ENCODE data around the gene EIF1AD.
A peak's percentile ranks its signal among the peaks of the same experiment; 100 is the strongest.
"Not testable (repeated sequence)": the region's sequence is repeated elsewhere in the genome, so short reads cannot be mapped to it uniquely, and the experiment has no call there.

The EIF1AD gene

DNA sequence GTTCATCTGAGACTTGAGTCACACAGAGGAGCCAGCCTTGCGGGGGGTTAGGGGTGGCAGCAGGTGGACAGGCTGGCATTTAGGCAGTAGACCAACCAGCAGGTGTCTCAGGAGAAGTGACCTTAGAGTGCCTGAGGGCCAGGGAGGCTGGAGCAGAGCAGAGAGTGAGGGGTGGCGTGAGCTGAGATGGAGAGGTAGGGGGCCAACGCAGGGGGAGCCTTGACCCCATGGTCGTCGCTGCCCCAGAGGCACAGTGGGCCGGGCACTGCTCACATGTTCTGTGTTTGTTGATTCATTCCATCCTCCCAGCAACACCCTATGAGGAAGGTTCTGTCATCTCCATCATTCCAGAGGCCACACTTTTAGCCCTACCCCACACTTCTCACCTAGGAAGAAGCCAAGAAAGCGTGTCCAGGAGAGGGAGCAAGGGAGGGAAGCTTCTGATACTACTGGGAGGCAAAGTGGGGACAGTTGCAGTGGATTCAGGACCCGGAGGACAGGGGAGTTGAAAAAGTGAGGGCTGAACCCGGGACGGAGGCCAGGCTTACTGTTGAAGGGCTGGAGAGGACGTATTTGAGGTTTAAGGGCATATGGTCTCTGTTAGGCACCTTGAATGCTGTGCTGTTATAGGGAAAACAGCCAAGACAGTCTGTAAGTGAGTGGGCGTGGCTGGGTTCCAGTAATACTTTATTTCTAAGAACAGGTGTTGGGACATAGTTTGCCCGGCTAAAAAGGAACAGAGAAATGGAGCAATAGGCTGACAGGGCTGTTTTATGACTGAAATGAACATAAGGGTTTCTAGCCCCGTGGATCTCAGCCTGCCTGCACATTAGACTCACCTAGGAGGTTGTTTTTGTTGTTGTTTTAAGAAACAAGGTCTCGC is 33.1 kb downstream of the EIF1AD start:
- DNase-seq (ENCODE audit: low read depth in 2 of 2), result no peak

DNA sequence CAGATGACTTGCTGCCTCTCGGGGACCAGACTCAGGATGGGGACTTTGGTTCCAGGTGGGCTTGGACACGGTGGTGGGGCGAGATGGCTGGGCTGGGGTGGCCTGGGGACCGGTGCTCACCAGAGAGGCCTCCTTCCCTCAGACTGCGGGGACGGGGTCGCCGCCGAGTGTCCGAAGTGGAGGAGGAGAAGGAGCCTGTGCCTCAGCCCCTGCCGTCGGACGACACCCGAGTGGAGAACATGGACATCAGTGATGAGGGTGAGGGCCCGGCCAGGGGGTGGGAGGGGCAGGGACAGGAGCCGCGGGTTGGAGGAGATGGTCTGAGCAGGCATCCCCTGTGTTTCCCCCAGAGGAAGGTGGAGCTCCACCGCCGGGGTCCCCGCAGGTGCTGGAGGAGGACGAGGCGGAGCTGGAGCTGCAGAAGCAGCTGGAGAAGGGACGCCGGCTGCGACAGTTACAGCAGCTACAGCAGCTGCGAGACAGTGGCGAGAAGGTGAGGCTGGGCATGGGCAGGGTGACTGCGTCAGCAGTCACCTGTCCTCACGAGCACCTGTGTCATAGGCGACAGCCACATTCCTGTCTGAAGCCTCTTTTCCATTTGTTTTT is 34.5 kb downstream of the EIF1AD start:
- DNase-seq (ENCODE audit: low read depth in 2 of 2), result no peak

DNA sequence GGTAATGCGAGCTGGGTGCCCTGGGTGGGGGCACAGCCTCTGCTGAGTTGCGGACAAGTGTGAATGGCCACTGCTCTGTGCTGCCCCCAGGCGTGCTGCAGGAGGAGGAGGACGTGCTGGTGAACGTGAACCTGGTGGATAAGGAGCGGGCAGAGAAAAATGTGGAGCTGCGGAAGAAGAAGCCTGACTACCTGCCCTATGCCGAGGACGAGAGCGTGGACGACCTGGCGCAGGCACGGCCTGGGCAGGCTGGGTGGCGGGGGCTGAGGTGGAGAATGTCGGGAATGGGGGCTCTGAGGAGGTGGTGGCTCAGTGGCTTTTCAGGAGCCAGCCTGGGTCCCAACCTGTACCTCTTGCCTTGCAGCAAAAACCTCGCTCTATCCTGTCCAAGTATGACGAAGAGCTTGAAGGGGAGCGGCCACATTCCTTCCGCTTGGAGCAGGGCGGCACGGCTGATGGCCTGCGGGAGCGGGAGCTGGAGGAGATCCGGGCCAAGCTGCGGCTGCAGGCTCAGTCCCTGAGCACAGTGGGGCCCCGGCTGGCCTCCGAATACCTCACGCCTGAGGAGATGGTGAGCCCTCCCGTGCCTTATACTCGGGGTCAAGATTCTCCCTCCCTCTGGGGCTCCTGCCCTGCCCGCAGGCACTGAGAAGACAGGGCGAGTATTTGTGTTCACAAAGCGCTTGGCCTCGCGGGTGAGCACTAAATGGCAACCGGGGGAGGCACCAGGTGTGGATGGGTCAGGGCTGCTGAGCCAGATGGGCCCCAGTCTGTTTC is 35.8 kb downstream of the EIF1AD start:
- no peak for DNase-seq (ENCODE audit: low read depth in 2 of 2)

DNA sequence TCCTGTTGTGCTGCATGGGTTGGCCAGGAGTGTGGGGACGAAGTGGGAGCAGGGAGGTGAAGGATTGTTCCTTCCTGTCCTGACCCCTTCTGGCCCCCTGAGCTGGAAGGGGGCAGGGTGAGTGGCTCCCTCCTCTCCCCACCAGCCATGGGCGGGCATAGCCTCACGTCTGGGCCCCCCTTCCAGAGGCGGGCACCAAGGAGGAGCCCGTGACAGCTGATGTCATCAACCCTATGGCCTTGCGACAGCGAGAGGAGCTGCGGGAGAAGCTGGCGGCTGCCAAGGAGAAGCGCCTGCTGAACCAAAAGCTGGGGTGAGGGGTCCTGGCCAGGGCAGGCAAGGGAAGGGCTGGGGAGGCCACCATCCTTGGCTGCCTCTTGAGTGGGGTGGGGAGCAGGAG is 37.1 kb downstream of the EIF1AD start:
- DNase-seq (ENCODE audit: low read depth in 2 of 2), result no peak

DNA sequence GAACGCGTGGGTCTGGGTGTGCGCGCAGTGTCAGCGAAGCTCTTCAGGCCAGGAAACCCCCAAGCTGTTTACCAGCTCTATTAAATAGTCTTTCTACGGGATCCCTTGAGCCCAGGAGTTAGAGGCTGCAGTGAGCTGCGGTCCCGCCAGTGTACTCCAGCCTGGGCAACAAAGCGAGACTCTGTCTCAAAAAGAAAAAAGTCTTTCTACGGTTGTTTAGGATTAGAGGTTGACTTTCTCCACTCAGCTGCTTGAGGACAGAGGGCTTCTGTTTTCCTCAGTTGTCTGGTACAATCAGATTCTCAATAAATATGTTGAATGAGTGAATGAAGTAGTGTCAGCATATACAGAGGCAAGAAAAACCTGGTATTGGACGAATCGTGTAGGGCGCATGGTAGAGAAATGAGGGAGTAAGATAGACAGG is 39.8 kb downstream of the EIF1AD start:
- DNase-seq (ENCODE audit: low read depth in 2 of 2), result no peak

DNA sequence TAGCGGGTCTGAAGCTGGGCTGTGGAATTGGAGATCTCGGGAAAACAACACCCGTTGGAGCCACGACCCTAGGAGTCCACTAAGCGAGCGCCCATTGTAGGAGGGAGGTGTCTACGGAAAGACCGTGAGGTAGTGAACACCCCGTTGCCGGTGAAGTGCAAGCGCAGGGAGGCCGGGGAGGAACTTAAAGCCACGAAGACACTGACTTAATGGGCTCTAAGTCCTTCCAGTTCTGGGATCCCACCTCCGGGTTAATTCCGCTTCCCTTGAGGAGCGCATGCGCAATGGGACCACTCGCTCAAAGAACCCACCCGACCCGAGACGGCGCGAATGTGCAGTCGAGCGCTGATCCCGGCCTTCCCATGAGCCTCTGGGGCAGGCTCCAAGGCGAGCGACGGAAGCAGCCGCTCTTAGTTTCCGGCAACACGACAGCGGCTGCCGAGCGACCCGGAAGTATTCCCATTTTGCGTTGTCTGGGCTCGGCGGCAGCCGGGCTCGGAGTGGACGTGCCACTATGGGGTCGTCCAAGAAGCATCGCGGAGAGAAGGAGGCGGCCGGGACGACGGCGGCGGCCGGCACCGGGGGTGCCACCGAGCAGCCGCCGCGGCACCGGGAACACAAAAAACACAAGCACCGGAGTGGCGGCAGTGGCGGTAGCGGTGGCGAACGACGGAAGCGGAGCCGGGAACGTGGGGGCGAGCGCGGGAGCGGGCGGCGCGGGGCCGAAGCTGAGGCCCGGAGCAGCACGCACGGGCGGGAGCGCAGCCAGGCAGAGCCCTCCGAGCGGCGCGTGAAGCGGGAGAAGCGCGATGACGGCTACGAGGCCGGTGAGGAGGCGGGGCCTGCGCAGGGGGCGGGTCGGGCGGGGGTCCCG is 40.5 kb downstream of the EIF1AD start, which contains the start of gene SART1:
Gene SART1, plus strand, starts transcription at position 468 of the 874 bp plus-strand sequence. Its CDS starts 47 bp downstream, at position 515.
- DNase-seq (ENCODE audit: low read depth in 2 of 2), result peak; percentile 90 to 96

DNA sequence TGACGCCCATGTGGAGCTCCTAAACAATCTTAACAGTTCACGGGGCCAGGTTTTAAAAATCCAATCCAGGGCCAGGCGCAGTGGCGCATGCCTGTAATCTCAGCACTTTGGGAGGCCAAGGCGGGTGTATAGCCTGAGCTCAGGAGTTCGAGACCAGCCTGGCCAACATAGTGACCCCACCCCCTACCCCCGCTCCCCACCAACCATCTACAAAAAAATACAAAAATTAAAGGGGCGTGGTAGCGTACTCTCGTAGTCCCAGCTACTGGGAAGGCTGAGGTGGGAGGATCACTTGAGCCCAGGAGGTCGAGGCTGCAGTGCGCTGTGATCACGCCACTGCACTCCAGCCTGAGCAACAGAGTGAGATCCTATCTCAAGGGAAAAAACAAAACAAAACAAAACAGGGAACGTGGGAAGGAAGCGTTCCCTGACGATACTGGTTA is 41.1 kb downstream of the EIF1AD start:
- DNase-seq (ENCODE audit: low read depth in 2 of 2), result no peak

DNA sequence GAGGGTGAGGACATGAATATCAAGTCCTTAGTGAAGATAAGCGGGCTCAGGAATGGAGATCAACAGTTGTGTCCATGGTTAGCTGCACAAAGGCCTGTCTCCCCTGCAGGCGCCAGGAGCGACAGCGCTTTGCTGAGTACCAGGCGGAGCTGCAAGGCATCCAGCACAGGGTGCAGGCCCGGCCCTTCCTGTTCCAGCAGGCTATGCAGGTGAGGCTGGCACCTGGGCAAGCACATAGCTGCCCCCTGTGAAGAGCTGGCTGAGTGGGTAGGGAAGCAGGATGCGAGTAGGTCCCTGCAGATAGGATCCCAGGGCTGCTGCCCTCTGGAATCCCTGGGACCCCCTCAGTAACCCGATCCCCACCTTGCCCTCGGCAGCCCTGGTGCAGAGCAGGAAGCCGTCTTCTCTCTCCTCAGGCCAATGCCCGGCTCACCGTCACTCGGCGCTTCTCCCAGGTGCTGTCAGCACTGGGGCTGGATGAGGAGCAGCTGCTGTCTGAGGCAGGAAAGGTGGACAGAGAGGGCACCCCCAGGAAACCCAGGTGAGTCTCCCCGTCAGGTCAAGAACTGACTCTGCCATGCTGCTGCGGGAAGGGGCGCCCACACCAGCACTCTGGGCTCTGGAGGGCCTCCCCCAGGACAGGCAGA is 43.1 kb downstream of the EIF1AD start:
- no peak for DNase-seq (ENCODE audit: low read depth in 2 of 2)

DNA sequence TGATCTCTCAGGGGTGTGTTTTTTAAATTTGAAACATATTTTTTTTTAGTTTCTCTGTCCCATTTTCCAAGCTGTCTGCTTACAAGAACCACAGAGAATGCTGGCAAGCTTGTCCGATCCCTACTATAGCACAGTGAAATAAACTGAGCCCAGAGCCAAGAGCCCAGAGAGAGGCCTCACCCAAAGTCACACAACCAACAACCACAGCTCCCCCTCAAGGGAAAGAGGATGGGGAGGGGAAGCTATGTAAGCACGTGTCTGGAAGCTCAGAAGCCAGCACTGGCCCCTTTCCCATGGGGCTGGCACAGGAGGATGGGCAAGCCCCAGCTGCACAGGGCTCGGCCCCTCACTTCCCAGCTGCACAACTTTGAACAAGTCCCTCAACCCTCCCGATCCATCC is 43.7 kb downstream of the EIF1AD start:
- no peak for DNase-seq (ENCODE audit: low read depth in 2 of 2)

DNA sequence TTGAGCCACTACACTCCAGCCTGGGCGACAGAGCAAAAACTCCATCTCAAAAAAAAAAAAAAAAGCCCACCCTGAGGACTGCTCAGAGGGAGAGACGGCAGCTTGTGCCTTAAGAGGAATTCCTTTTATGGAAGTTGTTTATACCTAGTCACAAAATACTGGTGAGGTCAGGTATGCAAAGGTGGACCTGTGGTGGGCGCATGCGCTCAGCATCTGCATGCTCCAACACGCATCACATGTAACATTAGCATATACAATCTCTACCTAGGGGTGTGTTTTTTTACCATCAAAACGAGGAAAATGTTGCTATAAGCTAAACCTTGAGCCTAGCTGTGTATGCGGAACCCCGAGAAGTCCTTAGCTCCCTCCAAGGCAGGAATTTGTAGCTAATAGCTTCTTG is 47.2 kb downstream of the EIF1AD start:
- DNase-seq (ENCODE audit: low read depth in 2 of 2), result no peak

DNA sequence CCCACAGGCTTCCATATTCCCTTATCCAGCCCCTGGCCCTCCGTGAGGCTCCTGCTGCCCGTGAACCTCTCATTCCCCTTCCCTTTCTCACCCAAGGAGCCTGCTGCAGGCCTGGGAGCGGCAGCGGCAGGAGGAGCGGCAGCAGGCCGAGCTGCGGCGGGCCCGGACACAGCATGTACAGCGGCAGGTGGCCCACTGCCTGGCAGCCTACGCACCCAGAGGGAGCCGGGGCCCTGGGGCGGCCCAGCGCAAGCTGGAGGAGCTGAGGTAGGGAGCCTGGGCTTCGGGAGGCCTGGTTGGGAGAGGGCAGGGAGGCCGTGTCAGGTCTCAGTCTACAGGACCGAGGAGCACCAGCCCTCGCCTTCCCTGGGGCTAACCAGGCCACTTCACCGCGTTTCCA is 48.5 kb downstream of the EIF1AD start:
- no peak for DNase-seq (ENCODE audit: low read depth in 2 of 2)

DNA sequence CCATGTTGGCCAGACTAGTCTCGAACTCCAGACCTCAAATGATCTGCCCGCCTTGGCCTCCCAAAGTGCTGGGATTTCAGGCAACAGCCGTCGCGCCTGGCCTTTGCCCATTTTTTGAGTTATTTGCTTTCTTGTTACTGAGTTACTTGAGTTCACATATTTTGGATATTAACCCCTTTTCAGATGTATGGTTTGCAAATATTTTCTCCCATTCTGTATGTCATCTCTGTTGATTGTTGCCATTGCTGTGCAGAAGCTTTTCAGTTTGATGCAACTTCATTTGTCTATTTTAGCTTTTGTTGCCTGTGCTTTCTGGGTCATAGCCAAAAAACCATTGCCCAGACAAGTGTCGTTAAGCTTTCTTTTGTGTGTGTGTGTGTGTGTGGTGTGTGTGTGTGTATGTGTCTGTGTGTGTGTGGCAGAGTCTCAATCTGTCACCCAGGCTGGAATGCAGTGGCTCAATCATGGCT is 49.9 kb downstream of the EIF1AD start:
- no peak for DNase-seq (ENCODE audit: low read depth in 2 of 2)

DNA sequence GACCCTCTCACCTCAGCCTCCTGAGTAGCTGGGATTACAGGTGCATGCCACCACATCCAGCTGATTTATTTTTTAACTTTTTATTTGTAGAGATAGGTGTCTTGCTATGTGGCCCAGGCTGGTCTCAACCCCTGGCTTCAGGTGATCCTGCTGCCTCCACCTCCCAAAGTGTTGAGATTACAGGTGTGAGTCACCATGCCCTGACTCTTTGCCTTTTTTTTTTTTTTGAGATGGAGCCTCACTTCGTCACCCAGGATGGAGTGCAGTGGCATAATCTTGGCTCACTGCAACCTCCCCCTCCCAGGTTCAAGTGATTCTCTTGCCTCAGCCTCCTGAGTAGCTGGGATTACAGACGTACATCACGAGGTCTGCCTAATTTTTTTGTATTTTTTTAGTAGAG is 50.3 kb downstream of the EIF1AD start:
- DNase-seq (ENCODE audit: low read depth in 2 of 2), result not testable (repeated sequence)

DNA sequence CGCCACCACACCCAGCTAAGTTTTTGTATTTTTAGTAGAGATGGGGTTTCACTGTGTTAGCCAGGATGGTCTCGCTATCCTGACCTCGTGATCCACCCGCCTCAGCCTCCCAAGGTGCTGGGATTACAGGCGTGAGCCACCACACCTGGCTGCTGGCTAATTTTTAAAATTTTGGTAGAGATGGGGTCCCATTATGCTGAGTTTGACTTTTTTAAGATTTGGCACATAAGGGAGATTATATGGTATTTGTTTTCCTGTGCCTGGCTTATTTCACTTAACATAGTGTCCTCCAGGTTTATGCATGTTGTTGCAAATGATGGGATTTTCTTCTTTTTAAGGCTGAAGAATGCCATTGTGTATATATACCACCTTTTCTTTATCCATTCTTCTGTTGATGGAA is 51.2 kb downstream of the EIF1AD start:
- DNase-seq (ENCODE audit: low read depth in 2 of 2), result not testable (repeated sequence)

DNA sequence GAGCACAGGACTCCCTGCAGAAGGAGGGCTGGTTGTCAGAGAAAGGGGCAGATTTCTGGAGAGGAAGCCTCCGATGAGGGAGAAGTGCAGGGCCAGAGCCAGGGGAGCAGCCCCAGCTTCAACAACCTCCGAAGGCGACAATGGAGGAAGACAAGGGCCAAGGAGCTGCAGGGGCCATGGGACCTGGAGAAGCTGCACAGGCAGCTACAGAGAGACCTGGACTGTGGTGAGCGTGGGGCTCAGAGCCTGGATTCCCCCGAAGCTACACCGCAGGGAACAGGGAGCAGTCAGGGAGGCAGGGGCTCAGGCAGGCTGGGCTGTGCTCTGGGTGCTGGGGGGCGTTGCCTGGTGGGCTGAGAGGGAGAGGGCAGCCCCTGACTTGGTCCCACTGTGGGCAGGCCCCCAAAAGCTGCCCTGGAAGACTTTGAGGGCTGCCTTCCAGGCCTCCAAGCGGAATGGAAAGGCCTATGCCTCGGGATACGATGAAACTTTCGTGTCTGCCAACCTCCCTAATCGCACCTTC is 54.3 kb downstream of the EIF1AD start:
- DNase-seq (ENCODE audit: low read depth in 2 of 2), result no peak

DNA sequence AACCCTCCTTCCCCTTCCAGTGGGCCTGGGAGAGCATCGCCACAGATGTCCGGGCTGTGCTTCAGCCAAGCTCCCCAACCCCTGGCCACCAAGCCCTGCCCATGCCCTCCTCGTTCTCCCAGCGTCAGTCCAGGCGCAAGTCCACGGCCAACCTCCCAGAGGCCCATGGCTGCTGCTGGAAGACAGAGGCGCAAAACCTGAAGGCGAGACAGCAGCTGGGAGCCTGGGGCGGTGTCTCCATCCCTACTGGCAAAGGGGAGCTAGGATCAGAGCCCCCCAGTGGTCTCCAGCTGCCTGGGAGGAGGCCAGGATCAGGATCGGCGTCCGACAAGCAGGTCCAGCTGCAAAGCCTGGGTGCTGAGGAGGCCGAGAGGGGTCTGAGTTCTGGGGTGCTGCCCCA is 54.8 kb downstream of the EIF1AD start:
- no peak for DNase-seq (ENCODE audit: low read depth in 2 of 2)

DNA sequence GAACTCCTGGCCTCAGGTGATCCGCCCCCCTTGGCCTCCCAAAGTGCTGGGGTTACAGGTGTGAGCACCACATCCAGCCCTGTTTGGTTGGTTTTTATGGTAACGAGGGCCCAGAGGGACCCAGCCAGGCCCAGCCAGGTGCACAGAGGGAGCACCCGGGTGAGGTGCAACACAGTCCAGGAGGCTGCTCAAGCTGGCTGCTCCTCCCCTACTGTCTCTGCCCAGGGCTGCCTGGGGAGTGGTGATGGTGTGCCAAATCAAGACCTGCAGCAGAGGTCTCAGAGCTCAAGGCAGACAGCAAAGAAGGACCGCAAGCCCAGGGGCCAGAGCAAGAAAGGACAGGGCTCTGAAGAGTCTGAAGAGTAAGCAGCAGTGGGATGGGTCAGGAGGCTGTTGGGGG is 55.3 kb downstream of the EIF1AD start:
- no peak for DNase-seq (ENCODE audit: low read depth in 2 of 2)
